NCI-H2107 (cell line): ENCODE results near the gene ADARB1.

Source experiments
- DNase-seq: peaks from one replicate; lab custom pipeline; 2025; lab: John Stamatoyannopoulos, UW

ADARB1 gene

DNA sequence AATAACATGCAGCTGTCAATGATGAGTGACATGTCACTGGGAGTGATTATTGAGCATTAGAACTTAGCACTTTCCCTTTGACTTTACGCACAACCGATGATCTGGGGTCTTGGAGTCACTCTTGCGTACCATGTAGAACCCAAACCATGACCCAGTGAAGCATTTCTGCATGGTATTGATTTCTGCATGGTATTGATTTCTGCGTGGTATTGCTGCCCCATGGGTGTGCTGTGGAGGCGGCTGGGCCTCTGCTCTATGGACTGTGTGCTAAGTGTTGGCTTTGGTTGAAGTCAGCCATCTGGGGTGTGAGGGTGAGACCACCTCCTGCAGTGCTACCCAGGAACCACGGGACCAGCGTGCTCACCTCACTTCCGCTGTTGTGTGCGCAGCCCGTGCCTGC lies 98.0 kb downstream of the ADARB1 start:
- DNase-seq = no peak

DNA sequence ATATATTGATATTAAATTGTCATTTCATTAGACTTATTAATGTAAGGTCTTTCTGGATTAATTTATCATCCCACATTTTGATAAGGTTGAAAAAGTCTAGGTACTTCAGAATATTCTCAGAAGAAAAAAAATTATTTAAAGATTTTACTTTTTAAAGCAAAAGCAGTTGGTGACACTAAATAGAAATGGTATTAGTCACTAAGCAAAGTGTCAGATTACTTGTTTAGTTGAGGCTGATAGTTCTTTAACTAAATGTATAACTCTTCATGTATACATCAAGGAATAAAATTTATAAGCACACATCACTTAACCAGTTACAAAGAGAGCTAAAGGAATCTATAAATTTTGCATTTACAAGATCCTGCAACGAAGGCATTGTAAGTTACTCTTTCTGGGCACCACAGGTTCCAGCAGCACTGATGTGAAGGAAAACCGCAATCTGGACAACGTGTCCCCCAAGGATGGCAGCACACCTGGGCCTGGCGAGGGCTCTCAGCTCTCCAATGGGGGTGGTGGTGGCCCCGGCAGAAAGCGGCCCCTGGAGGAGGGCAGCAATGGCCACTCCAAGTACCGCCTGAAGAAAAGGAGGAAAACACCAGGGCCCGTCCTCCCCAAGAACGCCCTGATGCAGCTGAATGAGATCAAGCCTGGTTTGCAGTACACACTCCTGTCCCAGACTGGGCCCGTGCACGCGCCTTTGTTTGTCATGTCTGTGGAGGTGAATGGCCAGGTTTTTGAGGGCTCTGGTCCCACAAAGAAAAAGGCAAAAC lies 101.1 kb downstream of the ADARB1 start:
- DNase-seq = no peak

DNA sequence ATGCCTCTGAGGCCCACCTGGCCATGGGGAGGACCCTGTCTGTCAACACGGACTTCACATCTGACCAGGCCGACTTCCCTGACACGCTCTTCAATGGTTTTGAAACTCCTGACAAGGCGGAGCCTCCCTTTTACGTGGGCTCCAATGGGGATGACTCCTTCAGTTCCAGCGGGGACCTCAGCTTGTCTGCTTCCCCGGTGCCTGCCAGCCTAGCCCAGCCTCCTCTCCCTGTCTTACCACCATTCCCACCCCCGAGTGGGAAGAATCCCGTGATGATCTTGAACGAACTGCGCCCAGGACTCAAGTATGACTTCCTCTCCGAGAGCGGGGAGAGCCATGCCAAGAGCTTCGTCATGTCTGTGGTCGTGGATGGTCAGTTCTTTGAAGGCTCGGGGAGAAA lies 101.8 kb downstream of the ADARB1 start:
- DNase-seq = no peak

DNA sequence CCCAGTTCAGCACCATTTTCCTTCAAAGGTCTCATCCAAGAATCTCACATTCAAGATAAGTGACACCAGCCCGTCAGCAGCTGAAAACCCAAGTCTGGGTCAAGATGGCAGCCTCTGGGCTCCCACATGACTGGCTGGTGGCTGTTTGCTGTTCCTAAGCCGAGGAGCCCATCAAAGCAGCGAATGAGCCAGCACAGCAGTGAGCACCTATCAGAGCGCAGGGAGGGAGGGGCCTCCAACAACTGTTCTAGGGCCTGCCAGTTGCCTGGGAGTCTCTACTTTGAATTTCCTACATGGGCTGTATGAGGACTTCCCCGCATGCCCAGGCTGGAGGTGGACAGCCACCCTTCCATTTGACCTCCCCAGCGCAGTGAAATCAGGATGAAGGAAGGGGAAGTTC lies 102.7 kb downstream of the ADARB1 start:
- no peak for DNase-seq

DNA sequence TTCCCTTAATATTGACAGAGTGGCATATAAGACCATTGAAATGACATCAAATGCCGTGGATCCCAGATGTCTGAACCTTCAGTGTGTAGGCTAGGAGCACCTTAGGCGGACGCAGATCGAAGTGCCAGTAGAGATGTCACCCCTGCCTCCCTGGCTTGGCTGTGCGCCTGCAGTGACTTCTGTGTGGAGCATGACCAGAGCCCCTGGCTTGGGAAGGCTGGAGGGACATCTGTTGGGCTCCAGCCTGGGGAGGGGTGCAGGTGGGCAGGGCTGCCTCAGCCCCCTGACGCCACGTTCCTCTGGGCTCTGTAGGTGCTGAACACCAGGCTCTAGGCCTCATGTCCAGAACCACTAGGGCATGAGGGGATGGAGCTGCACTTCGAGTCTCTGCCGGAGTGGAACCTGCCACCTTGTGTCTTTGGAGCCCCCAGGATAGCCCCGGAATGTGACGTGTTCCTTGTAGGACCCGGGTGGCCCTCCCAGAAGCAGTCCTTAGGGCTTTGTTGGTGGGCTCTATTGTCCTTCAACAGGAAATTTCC lies 103.8 kb downstream of the ADARB1 start:
- DNase-seq = no peak

DNA sequence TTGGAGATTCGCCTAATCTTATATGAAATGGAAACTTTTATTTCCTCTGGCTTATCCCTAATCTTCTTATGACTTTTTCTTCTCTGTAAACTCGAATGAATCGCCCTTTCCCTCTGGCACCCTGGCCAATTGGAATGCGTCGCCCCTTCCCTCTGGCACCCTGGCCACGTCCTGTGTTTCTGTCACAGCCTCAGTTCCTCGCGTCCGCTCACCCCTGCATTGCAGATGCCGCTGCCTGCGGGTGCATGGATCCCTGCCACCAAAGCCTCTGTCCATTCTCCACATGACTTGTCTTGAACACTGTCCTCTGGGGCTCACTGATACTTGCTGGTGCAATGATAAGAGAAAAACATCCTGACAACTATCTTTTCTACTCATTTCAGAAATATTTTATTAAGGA lies 104.6 kb downstream of the ADARB1 start:
- no peak for DNase-seq

DNA sequence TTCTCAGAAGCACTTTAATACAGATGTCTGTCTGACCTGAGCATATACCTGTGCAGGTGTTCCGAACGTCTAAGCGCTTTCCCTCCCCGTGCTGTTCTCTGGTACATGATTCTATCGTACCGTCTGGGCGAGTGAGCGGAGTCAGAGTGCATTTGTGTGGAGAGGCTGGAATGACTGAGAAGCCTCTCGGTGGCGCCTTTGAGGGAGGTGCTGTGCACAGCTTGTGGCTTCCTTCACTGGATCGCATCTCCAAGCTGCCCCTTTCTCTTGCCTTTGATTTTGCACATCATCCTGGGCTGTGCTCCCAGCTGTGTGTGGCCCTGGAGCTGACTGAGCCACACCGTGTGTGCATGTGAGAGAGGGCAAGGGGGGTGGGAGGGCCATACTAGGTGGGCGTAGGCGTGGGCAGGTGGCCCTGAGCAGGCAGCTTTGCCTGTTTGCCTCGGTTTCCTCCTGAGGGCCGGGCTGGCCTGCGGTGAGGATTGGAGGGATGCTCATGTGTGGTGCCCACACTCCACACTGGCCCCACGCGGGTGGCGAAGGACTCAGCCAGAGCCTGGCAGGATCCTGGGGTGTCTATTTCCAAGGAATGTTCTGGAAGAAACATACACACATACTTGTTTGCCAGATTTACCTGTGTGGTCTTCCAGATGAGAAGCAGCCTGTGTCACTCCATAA lies 105.3 kb downstream of the ADARB1 start:
- no peak for DNase-seq

DNA sequence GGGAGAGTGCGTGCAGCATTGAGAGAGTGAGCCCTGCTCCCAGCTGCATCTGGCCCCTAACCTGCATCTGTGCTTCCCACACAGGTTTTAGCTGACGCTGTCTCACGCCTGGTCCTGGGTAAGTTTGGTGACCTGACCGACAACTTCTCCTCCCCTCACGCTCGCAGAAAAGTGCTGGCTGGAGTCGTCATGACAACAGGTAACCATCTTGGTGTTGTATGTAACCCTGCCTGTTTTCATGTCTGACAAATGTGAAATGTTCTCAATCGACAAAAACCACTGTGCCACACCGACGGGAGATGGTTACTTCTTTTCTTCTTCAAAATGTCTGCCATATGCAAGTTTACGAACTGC lies 105.8 kb downstream of the ADARB1 start:
- DNase-seq = no peak

DNA sequence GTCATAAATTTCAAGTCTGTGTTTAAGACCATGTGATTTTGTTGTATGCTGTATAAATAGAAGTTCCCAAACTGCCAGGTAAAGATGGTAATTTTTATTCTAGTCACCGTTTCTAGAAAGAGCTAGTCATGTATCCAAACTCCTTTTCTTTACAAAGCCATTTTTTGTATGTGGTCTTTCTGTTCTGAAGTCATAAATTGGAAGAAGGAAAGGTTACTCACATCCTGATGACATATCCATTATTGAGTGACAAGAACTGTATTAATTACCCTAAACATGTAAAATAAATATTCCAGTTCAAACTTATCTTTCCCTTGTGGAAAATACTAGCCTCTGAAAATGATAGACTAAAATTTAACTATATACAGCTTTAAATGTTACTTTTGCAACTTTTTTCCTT lies 108.6 kb downstream of the ADARB1 start:
- no peak for DNase-seq

DNA sequence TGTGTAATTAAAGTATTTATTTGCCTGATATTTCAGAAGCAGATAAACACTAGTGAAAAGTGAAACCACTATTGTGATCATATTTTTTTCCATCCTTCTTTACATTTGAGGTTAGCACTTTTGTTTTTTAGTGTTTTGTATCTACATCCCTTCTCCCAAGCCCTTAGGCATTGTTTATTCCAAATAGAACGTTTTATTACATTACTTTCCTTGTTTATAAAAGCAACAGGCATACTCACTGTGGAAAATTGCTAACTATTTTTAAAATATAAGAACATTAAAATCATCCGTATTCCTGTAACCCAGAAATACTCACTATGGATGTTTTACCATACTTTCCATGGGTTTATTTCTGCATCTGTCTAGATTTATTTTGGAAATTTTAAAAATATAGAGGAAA lies 109.5 kb downstream of the ADARB1 start:
- no peak for DNase-seq

DNA sequence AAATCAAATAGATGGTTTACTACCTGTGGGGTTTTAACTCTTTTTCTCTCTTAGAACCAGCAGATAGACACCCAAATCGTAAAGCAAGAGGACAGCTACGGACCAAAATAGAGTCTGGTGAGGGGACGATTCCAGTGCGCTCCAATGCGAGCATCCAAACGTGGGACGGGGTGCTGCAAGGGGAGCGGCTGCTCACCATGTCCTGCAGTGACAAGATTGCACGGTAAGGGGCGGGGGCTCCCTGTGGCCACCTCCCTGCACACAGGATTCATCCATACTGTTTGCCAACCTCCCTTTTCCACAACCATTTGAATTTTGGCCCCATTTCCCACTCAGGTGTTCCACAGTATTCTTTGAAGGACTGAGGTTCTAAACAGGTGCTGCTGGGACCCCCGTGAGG lies 110.5 kb downstream of the ADARB1 start:
- DNase-seq = no peak

DNA sequence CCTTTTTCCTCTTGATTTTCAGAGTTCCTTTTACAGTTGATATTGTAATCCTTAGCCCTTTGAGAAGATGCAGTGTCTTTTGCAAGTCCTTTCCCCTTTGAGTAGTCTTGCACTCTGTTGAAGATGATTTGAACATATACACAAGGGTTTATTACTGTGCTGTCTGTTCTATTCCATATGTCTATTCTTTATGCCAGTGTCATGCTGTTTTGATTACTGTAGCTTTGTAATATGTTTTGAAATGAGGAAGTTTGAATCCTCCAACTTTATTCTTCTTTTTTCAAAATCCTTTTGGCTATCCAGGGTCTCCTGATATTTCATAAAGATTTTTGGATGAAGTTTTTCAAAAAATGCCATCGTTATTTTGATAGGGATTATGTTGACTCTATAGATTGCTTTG lies 112.3 kb downstream of the ADARB1 start:
- no peak for DNase-seq

DNA sequence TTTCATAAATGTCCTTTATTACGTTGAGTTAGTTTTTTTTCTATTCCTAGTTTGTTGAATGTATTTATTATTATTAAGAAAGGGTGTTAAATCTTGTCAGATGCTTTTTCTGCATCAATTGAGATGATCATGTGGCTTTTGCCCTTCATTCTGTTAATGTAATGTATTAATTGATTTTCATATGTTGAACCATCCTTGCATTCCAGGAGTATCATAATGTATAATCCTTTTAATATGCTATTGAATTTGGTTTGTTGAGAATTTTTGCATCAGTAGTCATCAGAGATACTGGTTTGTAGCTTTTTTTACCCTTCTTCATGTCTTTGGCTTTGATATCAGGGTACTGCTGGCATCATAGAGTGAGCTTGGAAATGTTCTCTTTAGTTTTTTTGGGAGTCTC lies 113.3 kb downstream of the ADARB1 start:
- DNase-seq = no peak

DNA sequence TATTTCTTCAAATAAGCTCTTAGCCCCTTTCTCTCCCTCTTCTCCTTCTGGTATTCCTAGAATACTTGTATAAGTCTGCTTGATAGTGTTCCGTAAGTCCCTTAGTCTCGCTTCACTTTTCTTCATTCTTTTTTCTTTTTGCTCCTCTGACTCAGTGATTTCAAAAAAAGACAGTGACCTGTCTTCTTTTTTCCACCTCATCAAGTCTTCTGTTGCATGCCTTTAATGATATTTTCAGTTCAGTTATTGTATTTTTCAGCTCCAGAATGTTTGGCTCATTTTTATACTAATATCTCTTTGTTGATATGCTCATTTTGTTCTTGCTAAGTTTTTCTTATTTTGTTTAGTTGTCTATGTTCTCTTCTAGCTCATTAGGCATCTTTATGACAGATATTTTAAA lies 115.6 kb downstream of the ADARB1 start:
- DNase-seq = no peak

DNA sequence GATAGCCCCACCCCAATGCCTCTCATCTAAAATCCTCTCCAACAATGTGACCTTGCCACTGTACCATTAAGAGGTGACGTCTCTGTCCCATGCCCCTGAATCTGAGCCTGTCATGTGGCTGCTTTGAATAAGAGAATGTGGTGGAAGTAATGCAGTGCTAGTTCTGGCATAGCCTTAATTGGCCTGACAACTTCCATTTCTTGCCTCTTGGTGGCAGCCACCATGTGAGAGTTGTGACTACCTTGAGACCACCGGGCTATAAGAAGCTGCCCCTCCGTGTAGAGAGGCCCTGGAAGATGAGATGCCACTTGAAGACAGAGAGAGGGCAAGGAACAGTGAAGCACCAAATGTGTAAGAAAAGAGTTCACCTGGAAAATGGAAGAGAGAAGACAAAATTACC lies 118.0 kb downstream of the ADARB1 start:
- no peak for DNase-seq

DNA sequence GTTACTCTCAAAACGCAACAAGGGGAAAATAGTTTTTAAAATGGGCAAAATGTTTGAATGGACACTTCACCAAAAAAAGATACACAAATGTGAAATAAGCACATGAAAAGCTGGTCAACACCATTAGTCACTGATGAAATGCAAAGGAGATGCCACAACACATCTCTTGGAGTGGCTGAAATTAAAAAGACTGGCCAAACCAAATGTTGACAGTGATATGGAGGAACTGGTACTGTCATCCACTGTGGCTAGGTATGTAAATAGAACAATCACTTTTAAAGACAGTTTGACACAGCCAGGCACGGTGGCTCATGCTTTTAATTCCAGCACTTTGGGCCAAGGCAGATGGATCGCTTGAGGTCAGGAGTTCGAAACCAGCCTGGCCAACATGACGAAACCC lies 122.2 kb downstream of the ADARB1 start:
- no peak for DNase-seq

DNA sequence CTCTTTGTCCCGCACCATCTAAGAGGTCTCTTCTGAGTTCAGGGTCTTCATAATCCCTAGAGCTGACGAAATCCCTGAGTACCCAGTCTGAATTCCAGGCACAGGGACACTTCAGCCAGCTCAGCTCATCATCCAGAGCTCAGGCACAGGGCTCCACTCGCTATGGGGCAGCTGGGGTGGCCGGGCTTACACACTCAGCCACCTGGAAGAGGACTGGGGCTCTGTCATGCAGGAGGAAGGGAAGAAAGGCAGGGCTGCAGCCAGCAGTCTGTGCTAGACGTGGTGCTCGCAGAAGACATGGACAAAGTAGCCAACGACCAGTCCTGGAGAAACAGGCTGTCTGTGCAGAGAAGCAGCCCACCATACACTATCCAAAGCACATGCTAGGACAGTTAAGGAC lies 124.8 kb downstream of the ADARB1 start:
- no peak for DNase-seq

DNA sequence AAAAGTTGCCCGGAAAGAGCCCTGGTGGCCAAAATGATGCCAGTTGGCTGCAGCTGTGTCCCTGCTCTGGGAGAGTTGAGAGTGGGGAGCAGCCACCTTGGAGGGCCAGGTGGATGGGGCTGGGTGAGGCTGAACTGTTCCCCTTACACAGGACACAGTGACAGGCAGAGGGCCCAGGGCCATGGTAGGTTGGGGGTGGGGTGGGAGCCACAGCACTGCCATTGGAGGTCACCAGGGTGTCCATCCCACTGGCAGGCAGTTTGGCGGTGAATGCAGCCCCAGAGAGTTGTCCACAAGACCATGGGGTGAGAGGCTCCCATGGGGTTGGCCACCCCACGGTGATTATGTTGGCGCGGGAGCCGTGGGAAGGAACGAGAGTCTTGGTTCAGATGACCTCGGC lies 125.7 kb downstream of the ADARB1 start:
- DNase-seq = no peak

DNA sequence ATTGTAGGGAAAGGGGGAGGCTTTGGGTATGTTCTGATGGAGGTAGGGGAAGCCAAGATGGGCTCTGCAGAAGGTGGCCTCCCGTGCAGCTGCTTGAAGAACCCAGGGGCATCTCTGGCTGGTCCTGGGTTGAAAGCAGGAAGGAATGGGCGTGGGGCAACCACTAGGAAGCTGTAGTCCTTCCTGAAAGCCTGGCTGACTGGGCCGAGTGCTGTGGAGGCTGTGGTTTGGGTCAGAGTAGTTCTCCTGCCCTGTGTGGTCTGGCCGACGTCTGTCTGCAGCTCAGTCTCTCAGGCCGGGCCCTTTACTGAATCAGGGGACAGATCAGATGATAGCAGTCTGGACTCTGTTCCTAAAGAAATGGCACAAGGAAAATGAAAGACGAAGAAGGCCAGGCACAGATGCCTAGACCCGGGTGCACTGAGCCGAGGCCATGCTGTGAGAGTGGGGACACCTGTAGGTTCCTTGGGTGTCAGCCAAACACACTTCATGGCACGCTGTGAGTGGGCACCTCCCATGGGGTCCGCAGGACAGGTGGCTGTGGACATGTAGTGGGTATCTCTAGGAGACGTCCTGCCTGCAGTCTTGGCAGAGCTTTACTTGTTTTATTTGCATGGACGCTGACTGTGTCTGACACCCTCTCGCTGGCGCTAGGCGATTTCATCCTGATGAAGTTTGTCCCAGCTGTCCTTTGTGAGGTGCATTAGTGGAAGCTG lies 126.4 kb downstream of the ADARB1 start:
- DNase-seq = no peak

DNA sequence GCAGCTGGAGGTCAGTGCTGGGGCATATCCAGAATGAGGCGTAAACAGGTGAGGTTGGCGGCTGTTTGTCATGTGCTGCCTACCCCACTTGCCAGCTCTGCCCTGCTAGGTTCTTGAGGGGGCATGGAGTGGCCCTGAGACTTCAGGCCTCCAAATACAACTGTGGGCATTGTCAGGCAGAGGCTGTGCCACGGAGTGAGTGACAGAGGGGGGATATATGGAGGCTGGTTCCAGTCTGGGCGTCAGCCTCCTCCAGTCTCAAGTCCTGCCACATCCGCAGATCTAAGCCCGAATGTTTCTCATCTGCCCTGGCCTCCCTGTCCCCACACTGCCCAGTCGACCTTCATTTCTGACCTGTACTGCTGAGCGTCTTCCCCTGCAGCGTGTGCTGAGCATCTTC lies 128.0 kb downstream of the ADARB1 start:
- DNase-seq = no peak

DNA sequence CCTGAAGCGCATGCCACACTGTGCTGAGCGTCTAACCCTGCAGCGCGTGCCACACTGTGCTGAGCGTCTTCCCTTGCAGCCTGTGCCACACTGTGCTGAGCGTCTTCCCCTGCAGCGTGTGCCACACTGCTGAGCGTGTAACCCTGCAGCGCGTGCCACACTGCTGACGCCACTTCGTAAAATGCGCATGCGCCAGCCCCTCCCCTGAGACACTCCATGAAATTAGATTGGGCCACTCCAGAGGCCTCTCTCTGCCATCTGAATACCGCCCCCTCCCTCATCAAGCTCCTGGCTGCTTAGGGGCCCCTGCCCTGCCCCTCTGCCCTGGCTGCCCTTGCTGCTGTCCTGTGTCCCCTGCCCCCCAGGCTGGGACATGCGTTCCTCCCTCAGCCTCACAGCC lies 128.5 kb downstream of the ADARB1 start:
- DNase-seq = no peak

DNA sequence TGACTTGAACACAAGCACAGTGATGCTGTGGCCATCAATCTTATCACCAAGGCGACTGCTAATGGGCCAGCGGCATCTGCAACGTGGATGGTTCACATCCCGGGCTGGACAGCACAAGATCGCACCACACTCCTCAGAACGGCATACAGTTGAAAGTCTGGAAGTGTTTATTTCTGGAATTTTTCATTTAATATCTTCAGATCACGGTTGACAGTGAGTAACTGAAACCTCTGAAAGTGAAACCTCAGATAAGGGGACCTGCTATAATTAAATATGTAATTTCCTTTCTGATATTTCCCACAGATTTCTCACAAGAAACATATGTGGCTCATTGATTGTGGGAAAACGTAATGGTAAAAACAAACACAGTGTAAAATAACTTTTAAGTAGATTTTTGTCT lies 129.6 kb downstream of the ADARB1 start:
- no peak for DNase-seq

DNA sequence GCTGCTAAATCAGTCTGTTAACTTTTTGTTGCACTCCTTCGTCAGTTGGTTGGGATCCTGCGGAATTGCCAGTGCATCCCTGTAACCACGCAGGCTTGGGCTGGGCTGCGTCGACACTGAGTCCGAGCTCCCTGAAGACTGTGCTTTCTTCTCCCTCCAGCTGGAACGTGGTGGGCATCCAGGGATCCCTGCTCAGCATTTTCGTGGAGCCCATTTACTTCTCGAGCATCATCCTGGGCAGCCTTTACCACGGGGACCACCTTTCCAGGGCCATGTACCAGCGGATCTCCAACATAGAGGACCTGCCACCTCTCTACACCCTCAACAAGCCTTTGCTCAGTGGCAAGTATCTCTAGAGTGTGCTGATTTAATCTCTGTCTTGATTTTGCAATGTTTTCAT lies 130.0 kb downstream of the ADARB1 start:
- DNase-seq = no peak
